Suppressor macrophage (primary cell): ENCODE data around the gene SHROOM3.
A peak's percentile ranks its signal among the peaks of the same experiment; 100 is the strongest.

Source experiments
- DNase-seq, 4 experiments: peaks; one replicate each; pipeline ENCODE4 v3.0.0-alpha.2; 2020 to 2022

The SHROOM3 gene

GRCh38 chr4:76626686-76627465 lies 191.8 kb downstream of the SHROOM3 start:
- DNase-seq = peak in 2 of 4 experiments; percentile 6

- no peak for DNase-seq
These were observed 193.2 kb downstream of the SHROOM3 start for GRCh38 chr4:76628251-76628650.

GRCh38 chr4:76630741-76631140 lies 195.7 kb downstream of the SHROOM3 start:
- DNase-seq = no peak

- DNase-seq = no peak
These were observed 199.2 kb downstream of the SHROOM3 start for GRCh38 chr4:76634220-76634619.

- no peak for DNase-seq
These were observed 202.8 kb downstream of the SHROOM3 start for GRCh38 chr4:76637712-76638361.

DNA sequence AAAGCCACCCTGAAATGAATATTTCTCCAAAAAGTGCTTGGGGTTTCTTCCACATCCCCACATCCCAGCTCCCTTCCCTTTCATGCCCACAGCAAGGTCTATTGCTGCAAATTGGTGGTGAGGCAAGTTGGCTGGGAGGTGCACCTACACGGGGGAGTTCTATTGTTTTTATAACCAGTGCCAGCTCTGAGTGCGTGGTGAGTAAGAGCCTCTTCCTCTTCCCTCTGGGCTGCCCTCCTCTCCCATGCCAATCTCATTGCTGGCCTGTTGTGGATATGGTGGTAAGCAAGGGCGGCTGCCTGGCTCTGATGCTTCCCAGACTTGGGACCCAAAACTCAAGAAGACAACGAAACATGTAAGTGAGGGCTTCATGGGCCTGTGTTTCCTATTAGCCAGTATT lies 204.3 kb downstream of the SHROOM3 start:
- DNase-seq = no peak

DNA sequence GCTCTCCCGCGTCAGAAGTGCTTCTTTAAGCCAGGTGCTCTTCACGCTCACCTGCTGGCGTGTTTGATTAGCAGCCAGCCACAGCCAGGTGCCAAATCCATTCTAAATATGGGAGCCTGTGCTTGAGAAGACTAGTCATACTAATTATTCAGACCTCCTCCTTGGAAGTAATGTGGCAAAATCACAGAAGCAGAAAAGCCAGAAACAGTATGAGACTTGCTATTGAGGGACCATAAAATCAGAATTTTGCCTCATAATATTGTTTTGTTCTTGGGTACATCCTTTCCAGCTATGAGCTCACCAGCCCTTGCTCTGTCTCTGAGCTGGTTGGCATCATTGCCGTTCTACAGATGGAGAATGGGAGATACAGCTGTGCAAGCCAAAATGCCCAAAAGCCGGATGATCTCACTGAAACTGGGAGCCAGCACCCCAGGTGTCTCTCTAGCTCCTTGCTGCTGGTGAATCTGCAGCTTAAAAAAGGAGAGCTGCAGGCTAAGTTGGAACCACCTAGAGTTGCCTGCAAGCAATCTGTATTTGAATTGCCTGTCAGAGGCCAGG lies 205.4 kb downstream of the SHROOM3 start:
- DNase-seq = no peak

DNA sequence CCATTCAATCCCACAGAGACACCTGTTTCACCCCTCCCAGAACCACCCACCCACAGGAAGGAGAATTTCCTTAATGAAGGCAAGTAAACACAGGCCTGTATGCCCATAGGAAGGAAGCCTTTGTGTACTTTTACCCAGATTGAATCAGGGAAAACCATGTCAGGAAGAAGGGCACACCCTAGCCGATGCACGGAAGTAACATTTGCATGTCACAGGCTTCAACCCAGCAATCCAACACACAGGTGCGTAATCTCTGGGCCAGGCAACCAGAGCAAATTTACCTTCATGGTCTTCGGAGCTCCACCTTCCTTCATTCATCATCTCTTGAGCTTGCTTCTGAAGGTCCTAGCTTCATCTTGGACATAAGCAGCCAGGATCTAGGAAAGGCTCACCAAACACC lies 206.3 kb downstream of the SHROOM3 start:
- no peak for DNase-seq

DNA sequence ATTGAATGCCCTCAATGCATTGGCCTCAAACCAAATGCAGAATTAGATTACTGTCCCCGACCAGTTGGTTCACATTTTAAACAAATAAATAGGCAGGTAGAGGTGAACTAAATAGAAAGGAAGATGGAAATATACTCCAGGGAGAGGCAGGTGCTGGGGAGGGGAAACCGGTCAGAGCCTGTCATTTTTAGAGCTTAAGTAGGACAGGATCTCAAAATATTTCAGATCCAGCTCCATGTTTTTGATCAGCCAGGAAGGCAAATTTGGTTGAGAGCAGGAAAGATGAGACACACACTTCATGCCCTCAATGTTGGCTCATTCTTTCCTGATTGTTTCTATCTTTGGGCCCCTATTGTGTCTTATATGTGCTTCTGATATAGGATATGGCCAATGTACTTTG lies 206.7 kb downstream of the SHROOM3 start:
- no peak for DNase-seq

- no peak for DNase-seq
These were observed 209.9 kb downstream of the SHROOM3 start for GRCh38 chr4:76644831-76645485.

DNA sequence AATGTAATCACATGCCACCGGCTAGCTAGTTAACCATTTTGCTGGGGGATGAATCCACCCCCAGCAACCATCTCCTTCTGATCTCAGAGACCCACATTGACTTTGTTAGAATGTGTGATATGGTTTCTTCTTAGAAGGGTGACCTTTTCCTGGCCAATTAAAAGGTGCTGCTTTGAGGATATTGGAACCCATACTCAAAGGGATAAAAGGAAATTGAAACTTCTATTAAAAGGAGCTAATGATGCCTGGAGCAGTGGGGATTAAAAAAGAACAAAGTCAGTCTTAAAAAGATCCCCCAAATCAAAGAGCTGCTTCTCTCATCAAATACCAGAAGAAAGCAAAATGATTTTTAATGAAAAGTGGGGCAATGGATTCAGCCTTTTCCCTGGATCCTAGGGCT lies 214.1 kb downstream of the SHROOM3 start:
- DNase-seq = no peak

- DNase-seq = no peak
These were observed 216.6 kb downstream of the SHROOM3 start for GRCh38 chr4:76651616-76652015.

DNA sequence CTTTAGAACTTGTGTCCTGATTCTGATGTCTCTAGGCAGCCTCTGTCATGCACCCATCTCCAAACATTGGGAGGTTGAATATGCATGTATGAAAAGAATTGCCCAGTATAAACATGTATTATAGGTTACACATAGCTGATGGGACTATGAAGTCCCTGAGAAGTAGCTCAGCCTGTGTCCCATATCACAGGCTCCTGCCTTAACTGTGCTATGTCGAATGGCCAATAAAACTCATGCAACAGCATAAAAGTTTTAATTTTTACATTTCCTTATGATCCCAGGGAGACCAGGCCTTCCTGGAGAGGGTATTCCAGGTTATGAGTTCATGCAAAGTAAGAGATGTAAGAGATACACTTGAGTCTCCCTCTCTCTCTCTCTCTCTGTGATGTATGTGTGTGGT lies 217.4 kb downstream of the SHROOM3 start:
- DNase-seq = no peak

GRCh38 chr4:76654084-76654483 lies 219.1 kb downstream of the SHROOM3 start:
- no peak for DNase-seq

DNA sequence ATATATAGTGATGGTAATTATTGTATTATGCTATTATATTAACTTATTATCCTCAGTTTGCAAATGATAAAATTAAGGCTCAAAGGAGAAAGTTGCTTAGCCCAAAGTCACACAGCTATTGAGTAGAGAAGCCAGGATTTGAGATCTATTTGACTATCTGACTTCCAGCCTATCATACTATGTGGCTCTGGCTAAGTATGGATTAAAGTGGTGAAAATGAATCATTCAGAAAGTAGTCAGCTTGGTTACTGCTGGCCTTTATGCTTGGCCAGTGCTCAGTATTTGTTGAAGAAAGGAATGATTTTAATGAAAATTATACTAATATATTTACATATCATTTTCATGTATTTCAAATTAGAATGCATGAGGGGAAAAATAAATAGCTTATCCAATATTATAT lies 219.8 kb downstream of the SHROOM3 start:
- DNase-seq = no peak

GRCh38 chr4:76655566-76656479 lies 220.8 kb downstream of the SHROOM3 start:
- DNase-seq = no peak

GRCh38 chr4:76657443-76657842 lies 222.4 kb downstream of the SHROOM3 start:
- no peak for DNase-seq

GRCh38 chr4:76658231-76659102 lies 223.4 kb downstream of the SHROOM3 start:
- DNase-seq = no peak

DNA sequence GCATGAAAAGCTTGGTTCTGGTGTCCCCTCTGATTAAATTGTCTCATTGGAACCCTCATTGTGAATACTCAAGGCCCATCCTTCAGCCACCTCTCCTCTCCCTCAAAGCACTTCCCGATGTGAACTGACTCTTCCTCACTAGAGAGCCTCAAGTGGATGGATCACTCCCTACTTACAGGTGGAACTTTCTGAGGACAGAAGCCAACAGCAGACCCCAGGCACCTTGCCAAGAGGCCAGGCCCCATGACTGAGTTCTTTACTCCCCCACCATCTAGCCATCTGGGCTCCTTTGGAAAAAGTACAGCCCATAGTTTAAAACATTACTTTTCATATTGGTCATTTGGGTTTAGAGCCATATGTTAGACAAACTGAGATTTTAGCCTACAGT lies 224.1 kb downstream of the SHROOM3 start:
- no peak for DNase-seq

- no peak for DNase-seq
These were observed 228.8 kb downstream of the SHROOM3 start for GRCh38 chr4:76663824-76664223.

DNA sequence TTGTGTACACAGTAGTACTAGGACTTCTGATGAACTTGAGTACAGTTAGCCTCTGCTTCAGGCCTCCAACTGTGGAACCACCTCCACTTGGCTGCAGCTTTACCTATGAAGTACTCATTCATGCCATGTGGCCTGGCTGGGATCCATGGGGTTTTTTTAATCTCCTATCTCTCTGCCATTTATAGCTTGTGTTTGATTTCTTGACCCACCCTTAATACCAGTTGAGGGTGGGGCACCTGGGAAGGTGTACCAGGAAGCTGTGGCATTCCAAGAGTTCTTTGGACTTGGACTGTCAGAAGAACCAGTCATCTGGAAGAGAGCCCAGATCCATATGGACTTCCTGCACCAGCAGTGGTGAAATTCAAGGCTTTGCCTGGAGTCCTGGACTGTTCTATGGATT lies 230.1 kb downstream of the SHROOM3 start:
- DNase-seq = no peak
